ENCODE data around the gene USP3. TPM values are rescaled to one million over a fixed set of nuclear protein-coding genes. Genes with fewer than 3 reads are reported as not detected.

USP3 gene
- total and polyA plus RNA-seq, 7 donors, result 20.4 to 66.5 (median 46.4) TPM

DNA sequence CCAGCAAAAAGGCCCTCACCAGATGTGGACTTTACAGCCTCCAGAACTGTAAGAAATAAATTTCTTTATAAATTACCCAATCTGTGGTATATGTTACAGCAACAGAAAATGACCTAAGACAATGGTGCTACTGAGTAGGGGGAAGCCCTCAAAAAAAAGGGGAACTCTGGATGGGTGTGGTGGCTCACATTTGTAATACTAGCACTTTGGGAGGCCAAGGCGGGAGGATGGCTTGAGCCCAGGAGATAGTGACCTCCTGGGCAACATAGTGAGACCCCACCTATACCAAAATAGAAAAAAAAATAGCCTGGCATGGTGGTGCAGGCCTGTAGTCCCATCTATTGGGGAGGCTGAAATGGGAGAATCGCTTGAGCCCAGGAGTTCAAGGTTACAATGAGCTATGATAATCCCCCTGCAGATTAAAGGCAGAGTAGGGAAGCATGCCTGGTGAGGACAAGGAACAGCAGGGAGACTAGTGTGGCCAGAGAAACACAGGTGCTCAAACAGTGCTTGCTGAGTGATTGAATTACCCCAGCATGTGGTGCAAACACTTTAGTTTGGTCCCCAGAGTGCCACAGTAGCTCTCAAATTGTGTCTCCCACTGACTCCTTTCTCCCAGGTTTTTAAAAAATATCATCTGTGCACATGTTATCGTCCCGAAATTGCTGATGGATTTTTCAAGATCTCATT, 13.9 kb upstream of the USP3 start:
- TF ChIP-seq POLR2A (IDR thresholded peaks at IDR 0.05) (no peak), POLR2AphosphoS5 (IDR thresholded peaks at IDR 0.05) (no peak), EP300 (IDR thresholded peaks at IDR 0.05) (no peak)
- TF ChIP-seq, protein P1, sequence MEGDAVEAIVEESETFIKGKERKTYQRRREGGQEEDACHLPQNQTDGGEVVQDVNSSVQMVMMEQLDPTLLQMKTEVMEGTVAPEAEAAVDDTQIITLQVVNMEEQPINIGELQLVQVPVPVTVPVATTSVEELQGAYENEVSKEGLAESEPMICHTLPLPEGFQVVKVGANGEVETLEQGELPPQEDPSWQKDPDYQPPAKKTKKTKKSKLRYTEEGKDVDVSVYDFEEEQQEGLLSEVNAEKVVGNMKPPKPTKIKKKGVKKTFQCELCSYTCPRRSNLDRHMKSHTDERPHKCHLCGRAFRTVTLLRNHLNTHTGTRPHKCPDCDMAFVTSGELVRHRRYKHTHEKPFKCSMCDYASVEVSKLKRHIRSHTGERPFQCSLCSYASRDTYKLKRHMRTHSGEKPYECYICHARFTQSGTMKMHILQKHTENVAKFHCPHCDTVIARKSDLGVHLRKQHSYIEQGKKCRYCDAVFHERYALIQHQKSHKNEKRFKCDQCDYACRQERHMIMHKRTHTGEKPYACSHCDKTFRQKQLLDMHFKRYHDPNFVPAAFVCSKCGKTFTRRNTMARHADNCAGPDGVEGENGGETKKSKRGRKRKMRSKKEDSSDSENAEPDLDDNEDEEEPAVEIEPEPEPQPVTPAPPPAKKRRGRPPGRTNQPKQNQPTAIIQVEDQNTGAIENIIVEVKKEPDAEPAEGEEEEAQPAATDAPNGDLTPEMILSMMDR (IDR thresholded peaks at IDR 0.05), result no peak
- Histone ChIP-seq H3K4me3 (no peak overlapping the region), H3K9me3 (no peaks in the 10 kb centered on the region), H3K27ac (peak overlapping the region in 3 of 4 donors; percentile 5 to 26 (median 9)), H3K27me3 (no peaks in the 10 kb centered on the region), H3K4me1 (peaks cover 0 to 28% (median 19%) of the 10 kb centered on the region in 4 donors), H3K36me3 (no peaks in the 10 kb centered on the region)
- 91 to 95% methylated on average over 4 of the region's 4 CpGs for WGBS, 2 donors
- no peak for DNase-seq
- intact Hi-C loops (cut with DNase I), result no loop called here

DNA sequence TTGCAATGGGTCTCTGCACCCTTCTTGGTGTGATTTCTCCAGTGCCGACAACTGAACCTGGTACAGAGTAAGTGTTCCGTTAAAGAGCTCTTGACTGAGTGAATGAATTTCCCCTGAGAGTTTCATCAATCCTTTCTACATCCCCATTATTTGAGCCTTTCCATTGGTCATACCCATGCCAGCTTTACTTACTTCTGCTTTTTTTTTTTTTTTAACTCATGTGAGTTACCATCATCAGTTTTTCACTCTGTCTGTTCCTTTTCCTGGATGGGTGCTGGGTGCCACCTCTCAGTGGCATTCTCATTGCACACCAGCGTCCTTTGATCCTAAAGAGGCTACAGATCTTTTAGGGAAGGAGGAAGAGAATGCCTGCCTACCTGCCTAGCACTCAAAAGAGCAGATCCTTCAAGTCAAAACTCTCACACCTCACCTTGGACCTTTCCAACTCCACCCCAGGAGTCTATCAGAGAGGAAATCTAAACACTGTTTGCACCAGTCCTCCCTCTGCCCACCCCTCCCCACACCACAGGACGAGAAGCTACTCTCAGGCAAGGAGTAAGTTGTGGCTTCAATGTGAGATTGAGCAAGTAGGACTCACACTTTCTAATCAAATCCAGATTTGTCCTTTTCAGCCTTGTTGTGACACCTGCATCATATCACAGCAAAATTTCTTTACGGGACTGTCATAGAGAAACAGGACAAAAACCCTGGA, 13.1 kb upstream of the USP3 start:
- intact Hi-C loops (cut with DNase I), result no loop called here
- Histone ChIP-seq H3K9me3 (no peaks in the 10 kb centered on the region), H3K36me3 (no peaks in the 10 kb centered on the region), H3K4me3 (no peak overlapping the region), H3K4me1 (peaks cover 0 to 28% (median 19%) of the 10 kb centered on the region in 4 donors), H3K27me3 (no peaks in the 10 kb centered on the region), H3K27ac (peak overlapping the region; percentile 55 to 70 (median 70))
- no peak for DNase-seq
- TF ChIP-seq POLR2A (IDR thresholded peaks at IDR 0.05) (no peak), POLR2AphosphoS5 (IDR thresholded peaks at IDR 0.05) (no peak), EP300 (IDR thresholded peaks at IDR 0.05) (no peak)
- TF ChIP-seq, protein P1 (IDR thresholded peaks at IDR 0.05), result no peak
- WGBS, 2 donors, result 68 to 82% methylated on average over 5 of the region's 5 CpGs

DNA sequence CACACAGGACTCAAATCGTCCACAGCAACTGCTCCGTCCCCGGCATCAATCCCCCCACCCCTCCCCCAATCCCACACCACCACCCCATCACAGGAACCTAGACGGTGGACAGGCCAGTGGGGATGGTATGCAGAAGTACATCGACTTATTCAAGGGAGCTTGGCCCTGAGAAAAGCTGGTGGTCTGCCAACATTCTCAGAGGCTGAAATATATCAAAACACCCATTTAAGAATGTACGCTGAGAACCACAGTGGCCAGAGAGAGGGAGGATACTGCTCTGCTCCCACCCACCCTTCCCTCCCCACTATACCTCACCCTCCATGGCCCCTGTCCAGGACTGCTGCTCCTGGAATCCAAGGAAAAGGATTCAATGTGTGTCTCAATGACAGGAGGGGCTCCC, 12.4 kb upstream of the USP3 start:
- WGBS, 2 donors, result 83 to 90% methylated on average over 6 of the region's 6 CpGs
- TF ChIP-seq EP300 (IDR thresholded peaks at IDR 0.05), result no peak
- TF ChIP-seq, protein P1 (IDR thresholded peaks at IDR 0.05), result no peak
- TF ChIP-seq POLR2AphosphoS5 (IDR thresholded peaks at IDR 0.05), result no peak
- H3K27ac ChIP-seq, result peak overlapping the region in 3 of 4 donors; percentile 69 to 70 (median 70)

DNA sequence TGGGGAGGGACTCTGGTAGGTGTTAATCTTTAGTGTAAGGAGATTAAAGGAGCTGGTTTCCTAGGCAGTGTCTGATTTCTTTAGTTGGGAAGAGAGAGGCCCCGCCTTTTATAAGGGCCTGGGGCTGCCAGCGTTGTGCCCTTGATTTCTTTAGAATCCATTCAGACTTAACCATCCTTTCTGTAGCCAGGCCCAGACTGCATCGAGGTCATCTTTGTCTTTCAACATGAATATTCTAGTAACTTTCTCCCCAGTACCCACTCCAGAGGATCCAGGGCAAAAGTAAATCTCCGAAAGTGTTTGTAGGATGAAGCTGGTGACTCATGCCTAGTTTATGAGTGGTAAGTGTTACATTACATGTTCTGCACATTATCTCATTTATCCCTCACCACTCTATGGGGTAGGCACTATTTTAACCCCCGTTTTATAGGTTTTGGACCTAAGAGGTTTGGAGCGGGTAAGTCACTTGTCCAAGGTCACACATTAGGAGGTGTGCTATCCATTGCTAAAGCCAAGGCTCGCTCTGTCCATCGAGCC, 11.8 kb upstream of the USP3 start:
- no peak for DNase-seq
- Histone ChIP-seq H3K27ac (peak overlapping the region in 3 of 4 donors; percentile 69 to 70 (median 70)), H3K27me3 (no peaks in the 10 kb centered on the region), H3K4me1 (peaks cover 0 to 22% (median 18%) of the 10 kb centered on the region in 4 donors), H3K9me3 (no peaks in the 10 kb centered on the region), H3K36me3 (no peaks in the 10 kb centered on the region), H3K4me3 (no peak overlapping the region)
- TF ChIP-seq POLR2A (IDR thresholded peaks at IDR 0.05) (no peak), EP300 (IDR thresholded peaks at IDR 0.05) (no peak), POLR2AphosphoS5 (IDR thresholded peaks at IDR 0.05) (no peak)
- TF ChIP-seq, protein P1 (IDR thresholded peaks at IDR 0.05), result no peak
- 78 to 86% methylated on average over 8 of the region's 8 CpGs for WGBS, 2 donors
- intact Hi-C loops (cut with DNase I), result no loop called here

More for the DNA sequence above, 12.4 kb upstream of the USP3 start:
- Histone ChIP-seq H3K27me3 (no peaks in the 10 kb centered on the region), H3K4me3 (no peak overlapping the region), H3K4me1 (peaks cover 0 to 28% (median 19%) of the 10 kb centered on the region in 4 donors), H3K9me3 (no peaks in the 10 kb centered on the region), H3K36me3 (no peaks in the 10 kb centered on the region)
- no peak for DNase-seq
- intact Hi-C loops (cut with DNase I), result no loop called here
